ENCODE results near the gene MYL4. TPM values are rescaled to one million over a fixed set of nuclear protein-coding genes. Genes with fewer than 3 reads are reported as not detected.

Gene MYL4
- polyA plus RNA-seq, 1 of the 3 experiments (the other 2 are of a cell fraction) = not detected

DNA sequence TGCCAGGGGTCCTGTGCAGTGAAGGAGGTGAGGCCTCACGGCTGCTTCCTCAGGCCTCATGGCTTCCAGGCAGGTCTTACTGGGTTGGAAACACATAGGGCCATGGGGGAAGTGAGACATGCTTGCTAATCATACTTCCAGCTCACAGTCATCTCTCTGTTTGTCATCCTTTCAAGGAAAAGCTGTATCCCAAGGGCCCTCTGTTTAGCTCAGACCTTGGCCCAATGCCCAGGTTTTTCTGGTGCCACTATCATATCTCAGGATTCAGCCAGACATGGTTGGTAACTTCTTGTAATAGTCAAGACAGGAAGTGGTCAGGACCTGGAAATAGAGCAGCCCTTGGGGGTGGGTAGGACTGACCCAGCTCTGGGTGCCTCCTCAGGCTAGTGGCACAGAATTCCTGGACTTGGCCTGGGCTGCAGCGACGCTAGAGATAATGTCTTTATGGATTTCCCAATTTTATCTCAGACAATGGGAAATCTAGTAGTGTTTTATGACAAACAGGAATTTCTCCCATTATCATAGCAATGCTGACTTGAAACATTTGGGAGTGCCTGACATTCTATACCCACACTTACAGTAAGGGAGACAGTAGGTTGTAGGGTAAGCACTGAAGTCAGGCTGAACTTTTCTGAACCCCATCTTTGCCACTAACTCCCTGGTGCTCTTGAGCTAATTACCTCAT is 31.0 kb downstream of the MYL4 start (continued):
- TF ChIP-seq CHD2 (IDR thresholded peaks at IDR 0.05; ENCODE audit: low read length, partially characterized antibody) = no peak
- peak; percentile 99 for TF ChIP-seq NFIC (IDR thresholded peaks at IDR 0.05; ENCODE audit: borderline replicate concordance)
- TF ChIP-seq MEF2A (IDR thresholded peaks at IDR 0.05; ENCODE audit: borderline replicate concordance, low read depth) = peak; percentile 94
- TF ChIP-seq GABPA (IDR thresholded peaks at IDR 0.05; ENCODE audit: low read depth) = peak; percentile 65
- TF ChIP-seq, protein P1, sequence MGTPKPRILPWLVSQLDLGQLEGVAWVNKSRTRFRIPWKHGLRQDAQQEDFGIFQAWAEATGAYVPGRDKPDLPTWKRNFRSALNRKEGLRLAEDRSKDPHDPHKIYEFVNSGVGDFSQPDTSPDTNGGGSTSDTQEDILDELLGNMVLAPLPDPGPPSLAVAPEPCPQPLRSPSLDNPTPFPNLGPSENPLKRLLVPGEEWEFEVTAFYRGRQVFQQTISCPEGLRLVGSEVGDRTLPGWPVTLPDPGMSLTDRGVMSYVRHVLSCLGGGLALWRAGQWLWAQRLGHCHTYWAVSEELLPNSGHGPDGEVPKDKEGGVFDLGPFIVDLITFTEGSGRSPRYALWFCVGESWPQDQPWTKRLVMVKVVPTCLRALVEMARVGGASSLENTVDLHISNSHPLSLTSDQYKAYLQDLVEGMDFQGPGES (IDR thresholded peaks at IDR 0.05; ENCODE audit: low read depth, low read length) = no peak
- TF ChIP-seq, protein P2, sequence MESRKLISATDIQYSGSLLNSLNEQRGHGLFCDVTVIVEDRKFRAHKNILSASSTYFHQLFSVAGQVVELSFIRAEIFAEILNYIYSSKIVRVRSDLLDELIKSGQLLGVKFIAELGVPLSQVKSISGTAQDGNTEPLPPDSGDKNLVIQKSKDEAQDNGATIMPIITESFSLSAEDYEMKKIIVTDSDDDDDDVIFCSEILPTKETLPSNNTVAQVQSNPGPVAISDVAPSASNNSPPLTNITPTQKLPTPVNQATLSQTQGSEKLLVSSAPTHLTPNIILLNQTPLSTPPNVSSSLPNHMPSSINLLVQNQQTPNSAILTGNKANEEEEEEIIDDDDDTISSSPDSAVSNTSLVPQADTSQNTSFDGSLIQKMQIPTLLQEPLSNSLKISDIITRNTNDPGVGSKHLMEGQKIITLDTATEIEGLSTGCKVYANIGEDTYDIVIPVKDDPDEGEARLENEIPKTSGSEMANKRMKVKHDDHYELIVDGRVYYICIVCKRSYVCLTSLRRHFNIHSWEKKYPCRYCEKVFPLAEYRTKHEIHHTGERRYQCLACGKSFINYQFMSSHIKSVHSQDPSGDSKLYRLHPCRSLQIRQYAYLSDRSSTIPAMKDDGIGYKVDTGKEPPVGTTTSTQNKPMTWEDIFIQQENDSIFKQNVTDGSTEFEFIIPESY (IDR thresholded peaks at IDR 0.05; ENCODE audit: borderline replicate concordance, low read depth) = peak; percentile 64; the same call in 1 of the 2 replicates
- TF ChIP-seq GATA2 (CRISPR knock-in tag; IDR thresholded peaks at IDR 0.05) = no peak
- TF ChIP-seq JUND (IDR thresholded peaks at IDR 0.05) = peak; percentile 84; the same call in 1 of the 2 replicates
- peak; percentile 86 for TF ChIP-seq TEAD4 (IDR thresholded peaks at IDR 0.05; ENCODE audit: borderline replicate concordance, insufficient read depth)
- TF ChIP-seq NRF1 (IDR thresholded peaks at IDR 0.05; ENCODE audit: low read depth, low read length) = no peak
- TF ChIP-seq FOSL2 (IDR thresholded peaks at IDR 0.05; ENCODE audit: borderline replicate concordance, low read depth) = peak; percentile 84
- TF ChIP-seq, protein P3, sequence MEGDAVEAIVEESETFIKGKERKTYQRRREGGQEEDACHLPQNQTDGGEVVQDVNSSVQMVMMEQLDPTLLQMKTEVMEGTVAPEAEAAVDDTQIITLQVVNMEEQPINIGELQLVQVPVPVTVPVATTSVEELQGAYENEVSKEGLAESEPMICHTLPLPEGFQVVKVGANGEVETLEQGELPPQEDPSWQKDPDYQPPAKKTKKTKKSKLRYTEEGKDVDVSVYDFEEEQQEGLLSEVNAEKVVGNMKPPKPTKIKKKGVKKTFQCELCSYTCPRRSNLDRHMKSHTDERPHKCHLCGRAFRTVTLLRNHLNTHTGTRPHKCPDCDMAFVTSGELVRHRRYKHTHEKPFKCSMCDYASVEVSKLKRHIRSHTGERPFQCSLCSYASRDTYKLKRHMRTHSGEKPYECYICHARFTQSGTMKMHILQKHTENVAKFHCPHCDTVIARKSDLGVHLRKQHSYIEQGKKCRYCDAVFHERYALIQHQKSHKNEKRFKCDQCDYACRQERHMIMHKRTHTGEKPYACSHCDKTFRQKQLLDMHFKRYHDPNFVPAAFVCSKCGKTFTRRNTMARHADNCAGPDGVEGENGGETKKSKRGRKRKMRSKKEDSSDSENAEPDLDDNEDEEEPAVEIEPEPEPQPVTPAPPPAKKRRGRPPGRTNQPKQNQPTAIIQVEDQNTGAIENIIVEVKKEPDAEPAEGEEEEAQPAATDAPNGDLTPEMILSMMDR (IDR thresholded peaks at IDR 0.05) = no peak
- no peak for TF ChIP-seq SMC3 (IDR thresholded peaks at IDR 0.05; ENCODE audit: low read depth, low read length)

DNA sequence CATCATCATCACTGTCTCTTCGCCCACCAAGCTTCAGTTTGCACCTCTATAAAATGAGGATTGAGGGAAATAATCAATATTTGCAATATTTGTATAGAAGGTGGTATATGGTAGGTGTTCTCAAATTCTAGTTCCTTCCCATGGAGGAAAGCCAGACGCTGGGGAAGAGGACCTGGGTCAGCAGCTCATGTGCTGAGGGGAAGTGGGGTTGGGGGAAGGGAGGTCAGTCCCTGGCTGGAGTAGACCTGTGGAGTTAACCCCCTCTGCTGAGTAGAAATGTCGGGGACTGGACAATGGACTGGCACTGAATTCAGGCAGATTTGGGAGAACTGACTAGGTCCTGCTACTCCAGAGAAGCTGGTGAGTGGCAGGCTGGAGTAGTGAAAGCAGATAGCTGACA is 31.7 kb downstream of the MYL4 start:
- Histone ChIP-seq H3K36me3 (replicated peaks in 1 of 2; ENCODE audit: control insufficient read depth in 1 of 2, insufficient read depth in 2 of 2, low read length in 1 of 2) (no peaks in the 10 kb centered on the region), H3K4me2 (peak overlapping the region; percentile 39; the same call in 1 of the 2 replicates), H3K9me2 (no peaks in the 10 kb centered on the region), H2AFZ (ENCODE audit: low read depth) (peak overlapping the region; percentile 79), H3K4me3 (ENCODE audit: low read depth in 2 of 2, low read length in 1 of 2) (no peak overlapping the region), H3F3A (replicated peaks; ENCODE audit: insufficient read depth) (peaks cover 24% of the 10 kb centered on the region), H3K27me3 (ENCODE audit: insufficient read depth) (no peaks in the 10 kb centered on the region), H3K79me2 (ENCODE audit: insufficient read depth) (no peaks in the 10 kb centered on the region), H3K27ac (ENCODE audit: low read depth in 2 of 2, low read length in 1 of 2) (peak overlapping the region; percentile 82 to 91; a peak in 3 of 4 replicates), H3K9me3 (no peaks in the 10 kb centered on the region), H4K20me1 (ENCODE audit: insufficient read depth) (no peaks in the 10 kb centered on the region), H3K4me1 (ENCODE audit: control insufficient read depth in 1 of 2, insufficient read depth in 2 of 2, low read depth in 1 of 2, low read length in 1 of 2) (peaks cover 15% of the 10 kb centered on the region in 2 experiments), H3K9ac (peak overlapping the region; percentile 21; the same call in 1 of the 2 replicates)
- ChIA-PET POLR2A (interaction anchor here (0.9 kb wide), 1 partner anchor 47 kb away, joined by 3 read pairs; no protein-coding TSS in a partner anchor), CTCF (interaction anchor here (1.0 to 8.7 kb wide), 6 partner anchors 10 to 375 kb away, joined by 3 to 71 read pairs (median 8); partner anchors contain the start of genes EFCAB13 and ITGB3)
- WGBS (ENCODE audit: low lambda C conversion rate) = 82% methylated on average over 3 of the region's 3 CpGs
- DNase-seq = no peak
- TF ChIP-seq, protein P4, sequence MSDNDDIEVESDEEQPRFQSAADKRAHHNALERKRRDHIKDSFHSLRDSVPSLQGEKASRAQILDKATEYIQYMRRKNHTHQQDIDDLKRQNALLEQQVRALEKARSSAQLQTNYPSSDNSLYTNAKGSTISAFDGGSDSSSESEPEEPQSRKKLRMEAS (IDR thresholded peaks at IDR 0.05; ENCODE audit: low read depth) = no peak
- TF ChIP-seq EP300 (IDR thresholded peaks at IDR 0.05; ENCODE audit: borderline replicate concordance in 1 of 2, low read depth in 1 of 2, low read length in 1 of 2) (no peak), NRF1 (IDR thresholded peaks at IDR 0.05; ENCODE audit: low read depth, low read length) (no peak), TCF12 (IDR thresholded peaks at IDR 0.05) (no peak), MXI1 (IDR thresholded peaks at IDR 0.05; ENCODE audit: low read depth, low read length) (no peak)
- TF ChIP-seq, protein P1 (IDR thresholded peaks at IDR 0.05; ENCODE audit: low read depth, low read length) = no peak
- TF ChIP-seq, protein P5, sequence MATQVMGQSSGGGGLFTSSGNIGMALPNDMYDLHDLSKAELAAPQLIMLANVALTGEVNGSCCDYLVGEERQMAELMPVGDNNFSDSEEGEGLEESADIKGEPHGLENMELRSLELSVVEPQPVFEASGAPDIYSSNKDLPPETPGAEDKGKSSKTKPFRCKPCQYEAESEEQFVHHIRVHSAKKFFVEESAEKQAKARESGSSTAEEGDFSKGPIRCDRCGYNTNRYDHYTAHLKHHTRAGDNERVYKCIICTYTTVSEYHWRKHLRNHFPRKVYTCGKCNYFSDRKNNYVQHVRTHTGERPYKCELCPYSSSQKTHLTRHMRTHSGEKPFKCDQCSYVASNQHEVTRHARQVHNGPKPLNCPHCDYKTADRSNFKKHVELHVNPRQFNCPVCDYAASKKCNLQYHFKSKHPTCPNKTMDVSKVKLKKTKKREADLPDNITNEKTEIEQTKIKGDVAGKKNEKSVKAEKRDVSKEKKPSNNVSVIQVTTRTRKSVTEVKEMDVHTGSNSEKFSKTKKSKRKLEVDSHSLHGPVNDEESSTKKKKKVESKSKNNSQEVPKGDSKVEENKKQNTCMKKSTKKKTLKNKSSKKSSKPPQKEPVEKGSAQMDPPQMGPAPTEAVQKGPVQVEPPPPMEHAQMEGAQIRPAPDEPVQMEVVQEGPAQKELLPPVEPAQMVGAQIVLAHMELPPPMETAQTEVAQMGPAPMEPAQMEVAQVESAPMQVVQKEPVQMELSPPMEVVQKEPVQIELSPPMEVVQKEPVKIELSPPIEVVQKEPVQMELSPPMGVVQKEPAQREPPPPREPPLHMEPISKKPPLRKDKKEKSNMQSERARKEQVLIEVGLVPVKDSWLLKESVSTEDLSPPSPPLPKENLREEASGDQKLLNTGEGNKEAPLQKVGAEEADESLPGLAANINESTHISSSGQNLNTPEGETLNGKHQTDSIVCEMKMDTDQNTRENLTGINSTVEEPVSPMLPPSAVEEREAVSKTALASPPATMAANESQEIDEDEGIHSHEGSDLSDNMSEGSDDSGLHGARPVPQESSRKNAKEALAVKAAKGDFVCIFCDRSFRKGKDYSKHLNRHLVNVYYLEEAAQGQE (IDR thresholded peaks at IDR 0.05; ENCODE audit: low read depth, low read length) = no peak
- TF ChIP-seq, protein P6, sequence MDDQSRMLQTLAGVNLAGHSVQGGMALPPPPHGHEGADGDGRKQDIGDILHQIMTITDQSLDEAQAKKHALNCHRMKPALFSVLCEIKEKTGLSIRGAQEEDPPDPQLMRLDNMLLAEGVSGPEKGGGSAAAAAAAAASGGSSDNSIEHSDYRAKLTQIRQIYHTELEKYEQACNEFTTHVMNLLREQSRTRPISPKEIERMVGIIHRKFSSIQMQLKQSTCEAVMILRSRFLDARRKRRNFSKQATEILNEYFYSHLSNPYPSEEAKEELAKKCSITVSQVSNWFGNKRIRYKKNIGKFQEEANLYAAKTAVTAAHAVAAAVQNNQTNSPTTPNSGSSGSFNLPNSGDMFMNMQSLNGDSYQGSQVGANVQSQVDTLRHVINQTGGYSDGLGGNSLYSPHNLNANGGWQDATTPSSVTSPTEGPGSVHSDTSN (IDR thresholded peaks at IDR 0.05) = no peak
